ENCODE results near the gene AP1B1. TPM values are rescaled to one million over a fixed set of nuclear protein-coding genes. Genes with fewer than 3 reads are reported as not detected.
A peak's percentile ranks its signal among the peaks of the same experiment; 100 is the strongest.

Gene AP1B1
- total RNA-seq, 2 donors from 2014 or later = 45.5 to 66.9 TPM

- DNase-seq (peak; percentile 80 to 83 (median 82)), ATAC-seq (peak; percentile 92)
- Histone ChIP-seq H3K9me3 (no peaks in the 10 kb centered on the region), H3K27ac (no peak overlapping the region), H3K27me3 (no peaks in the 10 kb centered on the region), H3K36me3 (replicated peaks in 1 of 2; ENCODE audit: insufficient read depth in 1 of 2, low read depth in 2 of 2) (no peaks in the 10 kb centered on the region), H3K4me3 (no peak overlapping the region), H3K4me1 (peaks cover 18% of the 10 kb centered on the region)
- intact Hi-C loops (cut with DNase I) = loop anchor here (10.0 kb wide), 1 partner anchor 130 kb away; no protein-coding TSS in a partner anchor
- TF ChIP-seq CTCF (IDR thresholded peaks at IDR 0.05) = peak; percentile 60 to 94 (median 88)
- TF ChIP-seq POLR2A (IDR thresholded peaks at IDR 0.05) = no peak
- WGBS, 2 donors = 4 to 5% methylated on average over 10 of the region's 10 CpGs
Measured at GRCh38 chr22:29394931-29395581, 6.7 kb upstream of the AP1B1 start.

- H3K27me3 ChIP-seq = no peaks in the 10 kb centered on the region
- no peaks in the 10 kb centered on the region for H3K9me3 ChIP-seq
- H3K4me1 ChIP-seq = peaks cover 25% of the 10 kb centered on the region
- intact Hi-C loops (cut with DNase I) = loop anchor here (10.0 kb wide), 1 partner anchor 132 kb away; no protein-coding TSS in a partner anchor
- peak overlapping the region in 2 of 4 donors; percentile 1 to 50 for H3K27ac ChIP-seq
- ATAC-seq (no peak), DNase-seq (no peak)
- H3K4me3 ChIP-seq = no peak overlapping the region
- H3K36me3 ChIP-seq (replicated peaks in 1 of 2; ENCODE audit: insufficient read depth in 1 of 2, low read depth in 2 of 2) = no peaks in the 10 kb centered on the region
- TF ChIP-seq POLR2A (IDR thresholded peaks at IDR 0.05) (no peak), CTCF (IDR thresholded peaks at IDR 0.05) (no peak)
- WGBS, 2 donors = 46 to 50% methylated on average over 2 of the region's 2 CpGs
Measured at GRCh38 chr22:29393019-29393608, 4.7 kb upstream of the AP1B1 start.

DNA sequence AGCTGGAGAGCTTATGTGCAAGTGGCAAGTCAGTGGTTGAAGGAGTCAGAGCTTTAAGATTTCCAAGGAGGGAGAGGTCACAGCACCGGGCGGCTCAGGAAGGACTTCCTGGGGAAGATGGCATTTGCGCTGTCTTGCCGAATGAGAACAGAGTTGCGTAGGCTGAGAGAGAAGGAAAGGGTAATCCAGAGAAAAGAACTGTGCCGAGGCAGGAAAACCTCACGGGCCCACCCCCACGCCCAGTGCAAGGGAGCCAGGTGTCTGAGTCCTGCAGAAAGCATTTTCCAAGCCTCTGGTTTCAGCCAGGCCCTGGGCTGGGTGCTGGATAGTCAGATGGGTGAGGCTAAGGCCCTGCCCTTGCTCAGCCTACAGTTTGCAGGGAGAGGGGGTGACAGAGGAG, 3.2 kb upstream of the AP1B1 start:
- DNase-seq (no peak), ATAC-seq (no peak)
- Histone ChIP-seq H3K4me1 (peaks cover 36% of the 10 kb centered on the region), H3K27ac (no peak overlapping the region), H3K9me3 (no peaks in the 10 kb centered on the region), H3K36me3 (replicated peaks in 1 of 2; ENCODE audit: insufficient read depth in 1 of 2, low read depth in 2 of 2) (no peaks in the 10 kb centered on the region), H3K27me3 (no peaks in the 10 kb centered on the region), H3K4me3 (no peak overlapping the region)
- WGBS, 2 donors = 78 to 86% methylated on average over 7 to 8 of the region's 8 CpGs
- TF ChIP-seq POLR2A (IDR thresholded peaks at IDR 0.05) (no peak), CTCF (IDR thresholded peaks at IDR 0.05) (no peak)
- intact Hi-C loops (cut with DNase I) = loop anchor here (10.0 kb wide), 1 partner anchor 133 kb away; no protein-coding TSS in a partner anchor

DNA sequence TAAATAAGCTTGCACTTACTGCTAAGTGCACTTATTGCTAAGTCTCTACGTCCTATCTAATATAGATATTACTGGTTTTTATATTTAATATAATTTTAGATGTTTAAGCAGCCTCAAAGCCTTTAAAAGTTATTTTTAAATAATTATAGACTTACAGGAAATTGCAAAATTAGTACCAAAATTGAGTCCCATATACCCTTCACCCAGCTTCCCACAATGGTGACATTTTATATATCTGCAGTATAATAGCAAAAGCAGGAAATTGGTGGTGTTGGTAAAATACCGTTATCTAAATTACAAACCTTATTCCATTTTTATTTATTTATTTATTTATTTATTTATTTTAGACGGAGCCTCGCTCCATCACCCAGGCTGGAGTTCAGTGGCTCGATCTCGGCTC, 1.9 kb upstream of the AP1B1 start:
- Histone ChIP-seq H3K9me3 (no peaks in the 10 kb centered on the region), H3K4me3 (no peak overlapping the region), H3K4me1 (peaks cover 39% of the 10 kb centered on the region), H3K36me3 (replicated peaks in 1 of 2; ENCODE audit: insufficient read depth in 1 of 2, low read depth in 2 of 2) (no peaks in the 10 kb centered on the region), H3K27ac (no peak overlapping the region), H3K27me3 (no peaks in the 10 kb centered on the region)
- no peak for TF ChIP-seq POLR2A (IDR thresholded peaks at IDR 0.05)
- TF ChIP-seq CTCF (IDR thresholded peaks at IDR 0.05) = no peak
- ATAC-seq = no peak
- no peak for DNase-seq
- WGBS, 2 donors = 88 to 93% methylated on average over 6 of the region's 6 CpGs
- intact Hi-C loops (cut with DNase I) = loop anchor here (10.0 kb wide), 1 partner anchor 135 kb away; no protein-coding TSS in a partner anchor

All from body of pancreas (tissue), 4 donors.